Left ventricle myocardium superior (tissue), 1 donor: Measurements from ENCODE around the gene GSTO1. TPM values are rescaled to one million over a fixed set of nuclear protein-coding genes. Genes with fewer than 3 reads are reported as not detected.
"Not testable (repeated sequence)": the region's sequence is repeated elsewhere in the genome, so short reads cannot be mapped to it uniquely, and the experiment has no call there.

Experiments
- ATAC-seq: fragments of 200-7000 bp; cut with Tn5 transposase; one replicate; pipeline ENCODE4 v1.9.1; 2020; ENCODE audit warnings: mild to moderate bottlenecking, moderate library complexity
- DNase-seq: peaks from one replicate; pipeline ENCODE4 v3.0.0-alpha.2; 2020
- intact Hi-C: fragments of 100-400 bp; cut with micrococcal nuclease; formaldehyde crosslinking; loops from one replicate; pipeline ENCODE4 v1.11.0; 2022
- long read RNA-seq: library from polyadenylated mRNA; unstranded; transcript quantifications from one replicate; pipeline ENCODE4 v2.0.0, GENCODE V29; 2021
- total RNA-seq: library from RNA; stranded (reverse); fragmentation: NEBNext Ultra II Directional; extraction: Animal tissue kit (Norgen Biotek cat#: 25700); gene quantifications from one replicate; pipeline ENCODE4 v1.2.1, GENCODE V29; 2021
- donor health status: DM: no; HTN: yes; CAD: no; lungs with severe emphysema.

GSTO1 gene
- total RNA-seq: 163 TPM
- long read RNA-seq, transcript GSTO1-202 (6 exons, 972 nt): major isoform, 128 of 150 reads
- long read RNA-seq, transcript GSTO1-204 (5 exons, 829 nt): minor isoform, 14 of 150 reads
- long read RNA-seq, partial matches to known transcripts: 1 of 150 reads
- long read RNA-seq, other reads (novel, unspliced or antisense): 6 of 150 reads

DNA sequence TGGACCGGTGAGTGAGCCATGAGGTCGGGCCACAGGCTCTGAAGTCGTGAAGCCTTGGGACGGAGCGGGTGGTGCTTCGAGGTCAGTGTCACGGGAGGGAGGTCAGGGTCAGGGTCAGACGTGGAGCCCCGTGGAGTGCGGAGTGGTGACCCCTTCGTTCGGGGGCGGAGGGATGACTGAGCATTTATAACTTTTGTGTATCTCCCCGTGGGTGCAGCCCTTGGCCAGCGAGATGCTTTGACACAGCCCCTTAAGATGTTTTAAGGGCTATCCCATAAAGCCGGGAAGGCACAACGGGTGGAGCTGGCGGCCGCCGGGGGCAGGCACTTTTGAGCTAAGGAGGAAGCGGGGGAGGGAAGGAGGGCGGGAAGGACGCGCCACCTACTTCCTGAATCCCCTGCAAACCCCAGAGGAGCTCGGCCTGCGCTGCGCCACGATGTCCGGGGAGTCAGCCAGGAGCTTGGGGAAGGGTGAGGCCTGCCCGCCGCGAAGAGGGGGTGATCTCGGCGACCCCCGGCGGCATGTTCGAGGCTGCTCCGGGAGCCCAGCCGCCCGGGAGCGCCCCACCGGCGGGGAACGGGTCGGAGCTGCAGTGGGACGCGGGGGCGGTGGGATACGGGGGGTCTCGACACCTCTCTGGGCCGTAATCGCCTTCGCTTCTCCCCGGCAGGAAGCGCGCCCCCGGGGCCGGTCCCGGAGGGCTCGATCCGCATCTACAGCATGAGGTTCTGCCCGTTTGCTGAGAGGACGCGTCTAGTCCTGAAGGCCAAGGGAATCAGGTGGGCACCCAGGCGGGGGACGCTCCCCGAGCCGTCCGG lies at the start of gene GSTO1:
Gene GSTO1 (plus strand): TSS at position 400 of the 818 bp plus-strand sequence. CDS start 37 bp downstream, at position 437.
- intact Hi-C loops: no loop called here
- DNase-seq (peak; percentile 90), ATAC-seq (peak; percentile 93)

DNA sequence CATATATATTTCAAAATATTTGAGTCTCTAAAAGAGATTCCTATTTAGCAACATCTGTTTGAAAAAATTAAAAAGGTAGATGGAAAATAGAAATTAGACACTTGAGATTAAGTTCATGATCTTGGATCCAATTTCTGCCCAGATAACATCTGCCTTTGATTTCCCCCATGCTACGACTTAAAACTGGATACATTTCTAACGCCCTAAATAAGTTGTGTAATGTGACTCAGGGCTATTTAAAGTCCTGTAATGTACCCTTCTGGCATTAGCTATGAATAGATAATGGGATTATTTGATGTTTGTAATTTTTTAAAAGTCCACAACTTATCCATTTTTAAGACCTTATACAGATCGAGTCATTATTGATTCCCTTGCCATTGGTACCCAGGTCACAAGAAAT lies 46.0 kb upstream of the GSTO1 start:
- DNase-seq (no peak), ATAC-seq (no peak)
- intact Hi-C loops: no loop called here

DNA sequence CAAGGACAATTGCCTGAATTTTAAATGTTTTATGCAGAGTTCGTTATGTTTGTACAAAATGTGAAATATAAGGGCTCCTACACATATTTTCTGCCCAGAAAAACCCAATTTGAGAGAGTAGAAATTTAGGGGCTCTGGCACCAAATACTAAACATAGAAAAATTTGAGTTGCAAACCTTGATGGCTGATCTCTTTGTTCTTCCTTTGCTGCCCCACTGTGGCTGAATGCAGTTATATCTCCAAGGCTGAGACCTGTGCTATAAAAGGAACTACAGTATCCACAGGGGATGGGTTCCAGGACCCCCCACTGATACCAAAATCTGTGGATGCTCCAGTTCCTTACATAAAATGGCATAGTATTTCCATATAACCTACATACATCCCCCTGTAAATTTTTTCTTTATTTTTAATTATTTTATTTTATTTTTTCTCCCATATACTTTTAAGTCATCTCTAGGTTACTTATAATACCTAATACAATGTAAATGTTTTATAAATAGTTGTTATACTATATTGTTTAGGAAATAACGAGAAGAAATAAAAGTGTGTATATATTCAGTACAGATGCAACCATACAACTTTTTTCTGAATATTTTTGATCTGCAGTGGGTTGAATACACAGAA lies 45.0 kb upstream of the GSTO1 start:
- peak; percentile 63 for ATAC-seq
- intact Hi-C loops: loop anchor here (5.0 kb wide), 1 partner anchor 322 kb away; no protein-coding TSS in a partner anchor
- no peak for DNase-seq

DNA sequence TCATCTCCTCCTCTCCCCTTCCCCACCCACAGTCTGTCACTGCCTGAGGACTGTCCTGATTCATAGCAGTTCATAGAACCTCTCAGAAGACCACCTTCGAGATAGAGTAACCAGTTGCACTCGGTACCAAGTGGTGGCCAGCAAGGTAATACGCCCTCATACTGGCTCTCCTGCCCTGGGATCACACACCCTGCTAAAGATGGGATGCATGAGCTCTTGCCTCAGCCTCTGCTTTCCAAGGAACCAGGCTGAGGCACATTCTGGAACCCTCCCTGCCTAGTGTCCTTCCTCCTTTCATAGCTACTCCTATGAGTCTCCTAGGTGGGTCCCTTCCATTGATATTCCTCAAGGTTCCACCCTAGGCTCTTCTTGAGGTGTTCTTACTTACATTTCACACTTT lies 38.1 kb upstream of the GSTO1 start:
- intact Hi-C loops: no loop called here
- DNase-seq (no peak), ATAC-seq (no peak)

DNA sequence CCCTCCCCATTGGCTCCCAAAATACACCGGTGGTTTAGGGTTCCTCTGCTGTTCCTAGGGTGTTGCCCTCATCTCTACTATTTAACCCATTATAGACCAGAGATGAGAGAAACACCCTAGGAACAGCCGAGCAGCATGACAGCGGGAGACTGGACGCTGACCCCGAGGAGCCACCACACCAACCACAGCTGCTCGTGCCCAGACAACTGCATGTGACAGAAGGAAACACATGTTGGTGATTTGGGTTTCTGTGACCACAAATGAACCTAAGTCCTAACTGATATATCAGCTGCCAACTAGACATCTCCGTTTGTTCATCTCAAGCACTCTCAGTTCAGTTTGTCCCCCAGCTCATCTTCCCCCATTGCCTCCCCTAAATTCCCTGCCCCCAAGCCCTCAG lies 35.9 kb upstream of the GSTO1 start:
- no peak for DNase-seq
- ATAC-seq: no peak
- intact Hi-C loops: no loop called here

DNA sequence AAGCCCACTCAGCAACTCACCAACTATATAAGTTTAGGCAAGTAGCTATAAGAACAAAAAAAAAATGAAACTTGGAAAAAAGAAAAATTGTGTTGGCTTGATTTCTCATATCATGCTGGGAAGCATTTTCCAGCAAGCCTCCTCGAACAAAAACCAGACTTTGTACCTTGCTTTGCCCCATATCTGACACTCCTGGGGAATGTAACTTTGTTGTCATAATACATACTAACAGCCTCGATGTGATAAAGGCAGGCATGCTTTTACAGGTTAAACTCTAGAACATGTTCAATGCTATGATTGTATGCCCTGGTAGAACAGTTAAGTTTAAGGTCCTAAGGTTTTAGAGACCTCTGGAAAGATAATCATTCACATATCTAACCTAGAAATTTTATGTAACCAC lies 34.2 kb upstream of the GSTO1 start:
- intact Hi-C loops: no loop called here
- no peak for DNase-seq

DNA sequence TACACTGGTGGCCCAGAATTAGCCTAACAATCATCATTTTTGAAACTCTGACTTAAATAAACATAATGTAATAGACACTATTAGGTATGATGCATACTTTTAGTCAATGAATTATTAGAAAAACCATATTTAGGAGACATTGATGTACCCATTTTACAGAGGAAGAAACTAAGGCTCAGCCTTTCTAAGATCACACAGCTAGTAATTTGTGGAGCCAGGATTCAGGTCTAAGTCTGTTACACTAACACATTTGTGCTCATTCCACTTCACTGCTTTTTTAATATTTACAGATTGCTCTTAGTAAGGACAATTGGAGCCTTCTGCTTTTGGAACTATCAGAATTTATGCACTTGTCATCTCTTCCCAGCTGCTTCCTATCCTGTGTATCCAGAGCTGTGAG lies 31.4 kb upstream of the GSTO1 start:
- no peak for ATAC-seq
- DNase-seq: no peak
- intact Hi-C loops: no loop called here

More for the DNA sequence above, 34.2 kb upstream of the GSTO1 start:
- ATAC-seq: no peak

DNA sequence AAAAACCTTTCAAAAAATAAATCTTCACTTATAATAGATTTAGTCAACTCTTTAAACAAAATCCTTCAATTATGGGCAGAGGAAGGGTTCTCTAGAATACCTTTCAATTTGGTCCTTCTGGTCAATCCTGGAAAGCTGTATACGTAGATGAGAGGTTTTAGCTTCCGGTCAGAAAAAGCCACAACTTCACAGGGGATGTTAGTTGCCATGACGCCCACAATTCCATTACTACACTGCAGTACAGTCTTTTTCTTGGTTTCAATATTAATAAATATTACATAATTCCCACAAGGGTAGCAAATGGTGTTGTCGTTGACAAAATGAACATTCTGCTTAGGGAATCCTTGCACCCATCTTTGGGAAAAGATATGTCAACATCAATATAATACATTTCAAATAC lies 24.2 kb upstream of the GSTO1 start:
- ATAC-seq (no peak), DNase-seq (no peak)
- intact Hi-C loops: loop anchor here (10.0 kb wide), 1 partner anchor 106 kb away; the partner anchor contains the start of gene SFR1

DNA sequence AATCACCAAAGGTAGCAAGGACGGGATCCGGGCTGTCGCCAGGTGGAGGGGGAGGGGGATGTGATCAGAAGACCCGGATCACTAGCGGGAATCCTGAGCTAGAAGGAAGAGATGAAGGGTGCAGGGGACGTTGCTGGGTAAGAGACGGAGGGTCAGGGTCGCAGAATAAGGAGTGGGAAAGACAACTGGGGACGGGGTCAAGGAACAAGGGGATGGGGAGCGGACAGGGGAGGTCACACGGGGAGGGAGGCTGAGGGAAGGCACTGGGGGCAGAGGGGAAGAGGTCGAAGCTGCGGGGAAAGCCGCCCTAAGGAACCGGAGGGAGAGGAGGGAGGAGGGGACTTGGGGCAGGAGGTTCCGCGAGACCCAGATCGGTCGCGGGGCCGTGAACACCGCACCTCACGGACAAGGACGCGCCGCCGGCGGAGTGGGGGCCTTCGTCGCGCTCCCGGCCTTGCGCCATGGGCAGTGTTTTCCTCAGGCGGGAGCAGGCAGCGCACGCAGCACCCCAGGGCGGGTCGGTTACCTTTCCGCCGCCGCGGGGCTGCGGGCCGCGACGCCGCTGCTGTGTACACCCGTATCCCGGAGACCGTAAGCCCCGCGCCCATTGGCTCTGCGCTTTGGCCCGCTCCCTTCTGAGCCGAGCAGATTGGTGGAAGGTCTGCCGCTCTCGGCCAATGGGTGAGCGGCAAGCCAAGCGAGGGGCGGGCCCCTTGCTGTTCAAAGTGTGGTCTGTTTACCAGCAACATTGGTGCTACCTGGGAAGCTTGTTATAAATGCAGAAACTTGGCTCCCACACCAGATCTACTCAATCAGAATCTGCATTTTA lies 22.7 kb upstream of the GSTO1 start, which contains the start of gene CFAP43:
Gene CFAP43 (minus strand): TSS at position 581 of the 829 bp plus-strand sequence. CDS start 118 bp downstream, at position 463.
- peak; percentile 100 for ATAC-seq
- DNase-seq: peak; percentile 99
- intact Hi-C loops: loop anchor here (10.0 kb wide), 1 partner anchor 107 kb away; the partner anchor contains the start of gene SFR1

DNA sequence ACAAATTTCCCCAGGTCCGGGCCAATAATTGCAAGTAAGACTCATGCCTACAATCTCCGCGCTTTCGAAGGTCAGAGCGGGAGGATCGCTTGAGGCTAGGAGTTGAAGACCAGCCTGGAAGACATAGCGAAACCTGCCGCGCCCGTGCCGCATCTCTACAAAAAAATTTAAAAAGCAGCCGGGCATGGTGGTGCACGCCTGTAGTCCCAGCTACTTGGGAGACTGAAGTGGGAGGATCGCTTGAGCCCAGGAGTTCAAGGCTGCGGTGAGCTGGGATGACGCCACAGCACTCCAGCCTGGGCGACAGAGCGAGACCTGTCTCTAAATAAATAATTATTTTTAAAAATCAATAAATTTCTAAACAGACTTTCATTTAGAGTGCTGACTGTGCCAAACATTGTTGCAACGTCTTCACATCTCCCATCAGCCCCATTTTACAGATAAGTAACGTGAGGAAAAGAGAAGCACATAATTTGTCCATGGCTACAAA lies 22.0 kb upstream of the GSTO1 start:
- intact Hi-C loops: loop anchor here (10.0 kb wide), 1 partner anchor 108 kb away; the partner anchor contains the start of gene SFR1
- DNase-seq (no peak), ATAC-seq (peak; percentile 34)

DNA sequence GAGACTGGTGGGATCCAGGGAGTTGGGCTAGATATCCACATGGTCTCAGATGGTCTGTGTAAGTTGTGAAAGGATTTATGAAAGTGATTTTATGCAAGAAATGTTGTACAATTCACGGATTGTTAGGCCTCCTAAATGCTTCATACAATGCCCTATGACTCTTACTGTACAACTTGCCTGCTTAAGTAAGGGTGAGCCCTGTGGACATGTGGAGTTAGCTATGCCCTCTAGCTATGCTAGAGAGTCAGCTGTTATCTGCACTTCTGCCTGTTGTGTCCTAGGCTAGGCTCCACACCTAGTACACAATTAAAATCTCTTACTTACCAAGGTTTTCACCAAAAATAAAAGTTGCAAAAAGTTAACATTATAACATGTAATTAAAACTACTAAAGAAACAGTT lies 20.9 kb upstream of the GSTO1 start:
- DNase-seq (no peak), ATAC-seq (no peak)
- intact Hi-C loops: loop anchor here (10.0 kb wide), 1 partner anchor 109 kb away; the partner anchor contains the start of gene SFR1

DNA sequence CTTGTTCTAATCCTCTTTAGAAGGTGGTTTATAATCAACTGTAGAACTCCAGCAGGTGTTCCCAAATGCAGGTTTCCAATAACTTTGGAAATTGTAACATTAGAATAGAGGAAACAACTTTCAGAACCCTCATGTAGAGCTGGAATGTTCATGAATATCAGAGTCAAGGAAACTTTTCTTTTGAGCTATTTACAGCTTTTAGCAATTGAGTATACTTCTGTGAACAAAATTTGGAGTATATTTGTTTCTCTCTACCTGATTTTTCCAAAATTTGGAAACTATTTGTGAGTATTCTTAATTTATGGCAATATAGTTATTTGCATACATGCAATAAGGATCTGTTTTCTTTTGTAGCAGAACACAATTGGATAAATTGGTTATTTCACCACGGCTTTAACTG lies 19.8 kb upstream of the GSTO1 start:
- intact Hi-C loops: loop anchor here (10.0 kb wide), 1 partner anchor 110 kb away; the partner anchor contains the start of gene SFR1
- ATAC-seq (no peak), DNase-seq (no peak)

DNA sequence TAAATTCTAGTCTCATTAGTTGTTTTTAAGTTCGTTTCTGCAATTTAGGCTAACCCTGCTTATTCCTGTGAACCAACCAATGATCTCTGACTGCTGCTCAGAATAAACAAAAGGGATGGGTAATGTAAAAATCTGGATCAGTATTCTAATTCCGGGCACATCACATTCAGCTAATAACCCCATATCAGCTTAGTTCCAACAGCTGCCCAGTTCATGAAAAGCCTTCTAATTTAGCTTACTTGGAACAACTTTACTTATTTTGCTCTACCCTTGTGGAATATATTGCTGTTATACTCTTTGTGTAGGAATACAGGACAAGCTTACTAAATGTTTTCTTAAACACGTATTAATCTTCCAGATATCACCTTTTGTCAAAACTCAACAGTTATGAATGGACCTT lies 18.9 kb upstream of the GSTO1 start:
- DNase-seq: no peak
- intact Hi-C loops: loop anchor here (10.0 kb wide), 1 partner anchor 111 kb away; the partner anchor contains the start of gene SFR1

DNA sequence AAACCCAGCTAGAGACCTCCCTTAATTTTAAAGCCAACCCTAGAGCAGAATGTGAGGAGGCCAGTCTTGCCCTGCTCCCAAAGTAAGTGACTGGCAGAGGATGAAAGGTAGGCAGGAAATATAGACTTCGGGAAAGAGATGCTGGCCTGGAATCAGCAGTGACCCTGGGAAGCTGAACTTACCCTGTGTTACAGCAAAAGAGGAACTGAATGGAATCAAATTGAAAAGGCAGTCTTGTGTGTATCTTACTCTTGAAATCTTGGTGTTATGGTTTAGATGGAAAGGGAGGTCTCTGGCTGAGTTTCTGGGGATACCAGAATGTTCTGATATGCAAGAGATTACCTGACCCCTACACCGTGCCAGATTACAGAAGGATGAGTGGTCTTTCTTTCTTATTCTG lies 14.6 kb upstream of the GSTO1 start:
- ATAC-seq (no peak), DNase-seq (no peak)
- intact Hi-C loops: no loop called here

More for the DNA sequence above, 18.9 kb upstream of the GSTO1 start:
- ATAC-seq: no peak

DNA sequence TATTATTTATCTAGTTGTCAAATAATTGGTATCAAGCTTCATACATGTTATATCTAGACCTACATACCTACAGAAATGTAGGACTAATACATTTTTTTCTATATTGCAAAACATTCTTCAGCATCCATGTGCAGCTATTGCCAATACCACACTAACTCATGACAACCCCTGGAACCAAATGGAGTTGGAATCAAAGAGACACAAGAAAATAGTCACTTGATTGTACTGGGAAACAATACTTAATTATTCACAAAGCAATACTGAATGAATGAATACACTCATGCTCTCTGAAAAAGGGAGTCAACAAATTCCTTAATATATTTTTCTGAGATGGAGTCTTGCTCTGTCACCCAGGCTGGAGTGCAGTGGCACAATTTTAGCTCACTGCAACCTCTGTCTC lies 12.1 kb upstream of the GSTO1 start:
- DNase-seq (no peak), ATAC-seq (no peak)
- intact Hi-C loops: no loop called here

DNA sequence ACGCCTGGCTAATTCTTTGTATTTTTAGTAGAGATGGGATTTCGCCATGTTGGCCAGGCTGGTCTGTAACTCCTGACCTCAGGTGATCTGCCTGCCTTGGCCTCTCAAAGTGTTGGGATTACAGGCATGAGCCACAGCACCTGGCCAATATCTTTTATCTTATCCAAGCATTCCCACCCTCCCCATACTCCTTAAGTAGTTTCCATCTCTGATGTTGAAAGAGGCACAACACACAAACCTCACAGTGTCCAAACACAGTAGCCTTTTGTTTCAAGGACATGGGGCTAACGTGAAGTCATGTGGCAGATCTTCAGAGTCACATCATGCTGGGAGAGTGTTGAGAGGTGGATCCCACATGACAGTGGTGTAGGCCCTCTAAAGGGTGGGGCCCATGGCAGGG lies 11.7 kb upstream of the GSTO1 start:
- DNase-seq, ATAC-seq, intact Hi-C loops: not testable (repeated sequence)

DNA sequence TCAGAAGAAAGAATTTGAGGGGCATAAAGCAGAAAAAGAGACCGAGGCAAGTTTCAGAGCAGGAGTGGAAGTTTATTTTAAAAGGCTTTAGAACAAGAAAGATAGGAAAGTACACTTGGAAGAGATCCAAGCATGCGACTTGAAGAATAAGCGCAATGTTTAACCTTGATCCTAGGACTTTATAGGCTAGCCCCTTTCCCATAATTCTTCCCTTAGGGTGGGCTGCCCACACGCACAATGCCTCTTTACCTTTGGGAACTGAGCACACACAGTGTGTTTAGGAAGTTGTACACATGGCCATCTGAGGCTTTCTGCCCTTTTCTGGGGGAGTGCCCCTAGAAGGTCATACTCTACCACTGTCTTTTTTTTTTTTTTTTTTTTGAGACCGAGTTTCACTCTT lies 11.2 kb upstream of the GSTO1 start:
- intact Hi-C loops: no loop called here
- no peak for ATAC-seq
- no peak for DNase-seq

DNA sequence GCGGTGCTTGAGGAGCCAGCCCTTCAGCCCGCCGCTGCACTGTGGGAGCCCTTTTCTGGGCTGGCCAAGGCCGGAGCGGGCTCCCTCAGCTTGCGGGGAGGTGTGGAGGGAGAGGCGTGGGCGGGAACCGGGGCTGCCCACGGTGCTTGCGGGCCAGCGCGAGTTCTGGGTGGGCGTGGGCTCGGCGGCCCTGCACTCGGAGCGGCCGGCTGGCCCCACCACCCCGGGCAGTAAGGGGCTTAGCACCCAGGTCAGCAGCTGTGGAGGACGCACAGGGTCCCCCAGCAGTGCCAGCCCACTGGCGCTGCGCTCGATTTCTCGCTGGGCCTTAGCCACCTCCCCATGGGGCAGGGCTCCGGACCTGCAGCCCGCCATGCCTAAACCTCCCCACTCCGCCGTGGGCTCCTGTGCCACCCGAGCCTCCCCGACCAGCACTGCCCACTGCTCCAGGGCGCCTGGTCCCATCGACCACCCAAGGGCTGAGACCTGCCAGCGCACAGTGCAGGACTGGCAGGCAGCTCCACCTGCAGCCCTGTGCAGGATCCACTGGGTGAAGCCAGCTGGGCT lies 9.5 kb upstream of the GSTO1 start:
- ATAC-seq (no peak), DNase-seq (no peak)
- intact Hi-C loops: no loop called here
